GM13976 (cell line): ENCODE measurements around the gene AMBRA1.

Experiments used
- DNase-seq: peaks from one replicate; pipeline ENCODE4 v3.0.0; 2012; ENCODE audit warnings: low spot score
- CTCF ChIP-seq: IDR thresholded peaks from 2 replicates; pipeline ENCODE4 v1.5.1; 2012; ENCODE audit warnings: borderline replicate concordance, mild to moderate bottlenecking; ENCODE audit not compliant: insufficient read depth; ENCODE audit errors: extremely low read depth, missing control alignments, control extremely low read depth
- in situ Hi-C: fragments of 300-500 bp; cut with MboI; formaldehyde crosslinking; loops from one replicate; pipeline ENCODE4 v1.12.0; 2022; ENCODE audit warnings: low sequenced_read_pairs, mixed read lengths, inconsistent platforms; ENCODE audit not compliant: unreplicated experiment

The AMBRA1 gene

DNA sequence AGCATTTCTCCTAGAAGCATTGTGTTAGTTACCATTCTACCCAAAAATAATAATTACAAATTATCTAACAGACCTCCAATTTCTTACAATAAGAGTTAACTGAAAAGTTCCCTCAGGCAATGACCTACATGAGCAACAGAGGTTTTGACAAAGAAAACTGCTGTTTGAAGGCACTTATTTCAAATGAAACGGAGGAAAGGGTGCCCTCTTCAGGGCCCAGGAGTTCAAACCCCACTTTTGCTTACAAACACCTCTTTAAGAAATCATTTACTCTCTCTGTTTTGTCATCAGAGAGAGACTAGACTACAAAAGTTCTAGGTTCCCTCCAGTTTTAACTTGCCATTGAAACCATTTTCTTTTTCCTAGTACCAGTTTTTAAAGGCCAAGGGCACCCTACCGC lies 56.7 kb downstream of the AMBRA1 start:
- in situ Hi-C loops = loop anchor here (10.0 kb wide), 2 partner anchors 132 to 292 kb away; no protein-coding TSS in a partner anchor
- no peak for TF ChIP-seq CTCF
- no peak for DNase-seq

- no peak for TF ChIP-seq CTCF
- DNase-seq = no peak
- in situ Hi-C loops = loop anchor here (10.0 kb wide), 2 partner anchors 131 to 291 kb away; no protein-coding TSS in a partner anchor
Measured at GRCh38 chr11:46535688-46536087, 58.1 kb downstream of the AMBRA1 start.

DNA sequence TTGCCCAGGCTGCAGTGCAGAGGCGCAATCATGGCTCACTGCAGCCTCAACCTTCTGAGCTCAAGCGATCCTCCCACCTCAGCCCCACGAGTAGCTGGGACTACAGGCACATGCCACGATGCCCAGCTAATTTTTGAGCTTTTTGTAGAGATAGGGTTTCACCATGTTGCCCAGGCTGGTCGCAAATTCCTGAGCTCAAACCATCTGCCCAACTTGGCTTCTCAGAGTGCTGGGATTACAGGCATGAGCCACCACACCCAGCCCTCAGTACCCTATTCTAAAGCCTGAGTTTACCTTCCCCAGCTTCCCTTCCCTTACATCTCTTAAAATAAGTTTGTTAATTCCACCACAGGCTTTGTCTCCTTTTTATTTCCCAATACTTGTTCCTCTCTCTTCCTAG lies 59.1 kb downstream of the AMBRA1 start:
- in situ Hi-C loops = loop anchor here (10.0 kb wide), 2 partner anchors 130 to 290 kb away; no protein-coding TSS in a partner anchor
- TF ChIP-seq CTCF = no peak
- no peak for DNase-seq

DNA sequence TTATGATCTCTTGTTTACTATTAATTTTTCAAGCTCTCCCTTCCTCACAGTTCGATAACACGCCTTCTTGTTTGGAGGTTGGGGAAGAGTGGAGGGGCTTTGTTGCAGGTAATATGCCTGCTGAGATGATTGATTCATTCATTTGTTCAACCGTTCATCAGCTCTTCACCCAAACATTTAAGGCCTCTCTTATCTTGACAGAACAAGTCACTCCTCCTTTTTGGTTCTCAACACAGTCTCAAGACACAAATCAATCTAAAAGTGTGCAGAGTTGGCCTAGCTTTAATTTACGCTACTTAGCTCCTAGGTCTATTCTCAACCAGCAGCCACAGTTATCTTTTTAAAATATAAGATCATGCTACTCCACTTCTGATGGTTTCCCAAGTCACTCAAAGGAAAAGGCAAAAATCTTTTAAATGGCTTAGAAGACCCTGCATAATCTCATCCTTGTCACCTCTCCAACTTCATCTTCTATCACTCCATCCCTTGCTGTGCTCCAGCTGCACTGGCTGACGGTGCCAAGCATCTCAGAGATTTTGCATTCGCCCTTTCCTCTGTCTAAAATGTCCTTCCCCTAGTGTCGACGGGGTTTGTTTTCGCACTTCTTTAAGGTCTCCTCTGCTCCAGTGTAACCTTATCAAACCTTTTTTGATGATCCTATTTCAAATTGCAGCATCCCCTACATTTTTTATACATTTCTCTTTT lies 60.3 kb downstream of the AMBRA1 start:
- TF ChIP-seq CTCF = no peak
- DNase-seq = no peak
- in situ Hi-C loops = loop anchor here (10.0 kb wide), 2 partner anchors 129 to 289 kb away; no protein-coding TSS in a partner anchor

GRCh38 chr11:46529928-46530574 lies 63.8 kb downstream of the AMBRA1 start:
- no peak for DNase-seq
- no peak for TF ChIP-seq CTCF
- in situ Hi-C loops = loop anchor here (10.0 kb wide), 2 partner anchors 125 to 285 kb away; no protein-coding TSS in a partner anchor

DNA sequence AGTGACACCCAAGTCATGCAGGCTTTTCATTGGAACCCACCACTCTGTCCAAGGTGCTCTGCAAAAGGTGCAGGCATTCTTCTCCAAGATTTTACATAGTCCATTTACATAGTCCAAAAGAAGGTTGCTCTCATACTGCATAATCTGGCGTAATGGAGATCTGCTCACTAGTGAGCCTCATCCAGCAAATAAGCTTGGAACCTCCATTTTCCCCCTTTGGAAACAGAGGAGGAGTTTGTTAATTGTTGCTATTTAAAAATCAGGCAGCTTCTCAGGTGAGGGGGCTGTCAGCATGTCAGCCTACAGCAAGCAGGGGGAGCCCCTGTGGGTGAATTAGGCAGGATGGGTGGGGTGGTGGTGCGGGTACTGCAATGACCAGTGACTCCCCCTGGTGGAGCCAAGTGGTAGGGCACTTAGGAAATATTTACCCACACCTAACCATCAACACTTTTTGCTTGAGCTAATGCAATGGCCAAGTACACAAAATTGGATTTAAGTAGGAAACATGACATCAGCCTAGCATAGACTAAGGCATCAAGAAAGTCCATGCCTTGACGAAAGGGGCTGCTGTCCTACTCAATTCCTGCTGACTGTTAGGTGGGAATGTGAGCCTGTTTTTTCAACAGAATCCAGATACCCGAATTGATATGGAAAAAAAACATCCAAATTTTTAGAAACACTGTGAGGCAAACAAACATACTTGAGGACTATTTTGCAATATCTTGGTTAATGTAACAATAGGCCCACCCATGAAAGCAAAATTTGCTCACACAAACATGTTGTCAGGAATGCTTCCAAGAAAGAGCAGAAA lies 64.5 kb downstream of the AMBRA1 start:
- in situ Hi-C loops = no loop called here
- TF ChIP-seq CTCF = peak; percentile 74
- peak; percentile 85 for DNase-seq
